ENCODE data around the gene EGR2.
"Not testable (repeated sequence)": the region's sequence is repeated elsewhere in the genome, so short reads cannot be mapped to it uniquely, and the experiment has no call there.

EGR2 gene

DNA sequence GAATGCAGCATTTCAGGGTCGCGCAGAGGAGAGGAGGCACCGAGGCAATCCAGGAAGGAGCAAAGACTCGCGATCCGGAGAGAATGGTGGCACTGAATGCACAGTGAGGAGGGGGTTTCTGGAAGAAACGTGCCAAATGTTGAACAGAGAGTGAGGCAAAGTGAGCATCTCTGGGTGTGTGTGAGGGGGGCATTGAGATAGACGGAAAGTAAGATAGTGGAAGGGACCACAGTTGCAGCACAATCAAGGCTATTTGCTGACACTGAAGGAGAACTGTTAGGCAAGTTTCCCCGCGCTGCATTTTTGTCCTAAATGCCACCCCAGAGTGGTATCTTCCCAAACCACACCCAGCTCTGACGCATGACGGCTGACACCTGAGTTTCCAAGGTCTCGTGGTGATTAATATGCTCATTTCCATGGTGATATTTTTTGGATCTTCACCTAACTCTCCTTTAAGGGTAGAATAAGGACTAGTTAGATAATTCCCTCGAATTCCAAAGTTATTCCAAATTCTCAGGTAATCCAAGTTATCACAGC lies 26.1 kb downstream of the EGR2 start:
- Histone ChIP-seq H3K9me3 (ENCODE audit: insufficient read depth, low read length) (no peaks in the 10 kb centered on the region), H2AFZ (ENCODE audit: low read depth, low read length, severe bottlenecking) (no peak overlapping the region), H3F3A (ENCODE audit: insufficient read depth) (no peaks in the 10 kb centered on the region), H3K27me3 (ENCODE audit: low read length) (no peaks in the 10 kb centered on the region), H3K36me3 (ENCODE audit: low read length) (no peaks in the 10 kb centered on the region), H3K9ac (ENCODE audit: low read length) (no peak overlapping the region), H3K4me3 (ENCODE audit: insufficient read depth, low read length, poor library complexity, severe bottlenecking) (no peak overlapping the region), H3K9me2 (replicated peaks; ENCODE audit: insufficient read depth, low read length) (no peaks in the 10 kb centered on the region), H3K27ac (ENCODE audit: low read depth, low read length) (no peak overlapping the region), H3K79me2 (ENCODE audit: insufficient read depth, low read length) (no peaks in the 10 kb centered on the region), H3K4me2 (ENCODE audit: low read depth, low read length, poor library complexity, severe bottlenecking) (no peak overlapping the region), H4K20me1 (ENCODE audit: low read depth, low read length) (no peaks in the 10 kb centered on the region)
- TF ChIP-seq, protein P1, sequence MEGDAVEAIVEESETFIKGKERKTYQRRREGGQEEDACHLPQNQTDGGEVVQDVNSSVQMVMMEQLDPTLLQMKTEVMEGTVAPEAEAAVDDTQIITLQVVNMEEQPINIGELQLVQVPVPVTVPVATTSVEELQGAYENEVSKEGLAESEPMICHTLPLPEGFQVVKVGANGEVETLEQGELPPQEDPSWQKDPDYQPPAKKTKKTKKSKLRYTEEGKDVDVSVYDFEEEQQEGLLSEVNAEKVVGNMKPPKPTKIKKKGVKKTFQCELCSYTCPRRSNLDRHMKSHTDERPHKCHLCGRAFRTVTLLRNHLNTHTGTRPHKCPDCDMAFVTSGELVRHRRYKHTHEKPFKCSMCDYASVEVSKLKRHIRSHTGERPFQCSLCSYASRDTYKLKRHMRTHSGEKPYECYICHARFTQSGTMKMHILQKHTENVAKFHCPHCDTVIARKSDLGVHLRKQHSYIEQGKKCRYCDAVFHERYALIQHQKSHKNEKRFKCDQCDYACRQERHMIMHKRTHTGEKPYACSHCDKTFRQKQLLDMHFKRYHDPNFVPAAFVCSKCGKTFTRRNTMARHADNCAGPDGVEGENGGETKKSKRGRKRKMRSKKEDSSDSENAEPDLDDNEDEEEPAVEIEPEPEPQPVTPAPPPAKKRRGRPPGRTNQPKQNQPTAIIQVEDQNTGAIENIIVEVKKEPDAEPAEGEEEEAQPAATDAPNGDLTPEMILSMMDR (IDR thresholded peaks at IDR 0.05; ENCODE audit: insufficient read depth, low read length, poor library complexity, severe bottlenecking): no peak
- TF ChIP-seq EZH2phosphoT487 (conservative IDR thresholded peaks at IDR 0.05; ENCODE audit: low read length): no peak

DNA sequence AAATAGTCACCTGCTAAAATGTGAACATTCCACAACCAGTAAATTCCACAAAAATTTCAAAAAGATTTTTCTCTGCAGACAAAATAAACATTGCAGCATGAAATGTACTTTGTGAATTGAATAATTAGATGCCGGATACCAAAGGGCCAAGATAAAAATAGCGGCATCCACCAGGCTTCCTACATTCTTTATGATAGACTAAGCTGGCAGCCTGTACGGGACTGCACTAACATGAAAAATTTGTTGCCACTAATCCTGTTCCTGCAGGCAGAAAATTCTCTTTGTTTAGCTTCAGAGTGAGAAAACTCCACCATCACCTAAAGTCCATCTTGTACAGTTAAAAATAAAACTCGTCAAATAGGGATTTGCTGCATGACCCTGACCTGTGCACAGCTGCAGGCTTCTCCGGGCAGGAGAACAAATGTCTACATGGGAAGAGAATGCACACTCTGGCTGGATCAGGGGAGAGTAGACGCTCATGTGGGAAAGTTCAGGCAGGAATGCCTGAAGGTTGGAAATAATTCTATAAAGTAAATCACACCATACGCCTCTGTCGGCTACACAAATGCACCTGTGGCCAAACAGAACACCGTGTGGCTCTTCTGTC lies 27.2 kb downstream of the EGR2 start:
- H3F3A ChIP-seq (ENCODE audit: insufficient read depth): no peaks in the 10 kb centered on the region
- no peak overlapping the region for H3K4me2 ChIP-seq (ENCODE audit: low read depth, low read length, poor library complexity, severe bottlenecking)
- no peak overlapping the region for H3K4me3 ChIP-seq (ENCODE audit: insufficient read depth, low read length, poor library complexity, severe bottlenecking)
- H3K9me2 ChIP-seq (replicated peaks; ENCODE audit: insufficient read depth, low read length): no peaks in the 10 kb centered on the region
- H2AFZ ChIP-seq (ENCODE audit: low read depth, low read length, severe bottlenecking): no peak overlapping the region
- no peaks in the 10 kb centered on the region for H3K9me3 ChIP-seq (ENCODE audit: insufficient read depth, low read length)
- no peaks in the 10 kb centered on the region for H3K79me2 ChIP-seq (ENCODE audit: insufficient read depth, low read length)
- no peaks in the 10 kb centered on the region for H3K36me3 ChIP-seq (ENCODE audit: low read length)
- no peaks in the 10 kb centered on the region for H3K27me3 ChIP-seq (ENCODE audit: low read length)
- no peak overlapping the region for H3K9ac ChIP-seq (ENCODE audit: low read length)
- TF ChIP-seq, protein P1 (IDR thresholded peaks at IDR 0.05; ENCODE audit: insufficient read depth, low read length, poor library complexity, severe bottlenecking): no peak
- TF ChIP-seq EZH2phosphoT487 (conservative IDR thresholded peaks at IDR 0.05; ENCODE audit: low read length): no peak
- no peak overlapping the region for H3K27ac ChIP-seq (ENCODE audit: low read depth, low read length)
- H4K20me1 ChIP-seq (ENCODE audit: low read depth, low read length): no peaks in the 10 kb centered on the region

DNA sequence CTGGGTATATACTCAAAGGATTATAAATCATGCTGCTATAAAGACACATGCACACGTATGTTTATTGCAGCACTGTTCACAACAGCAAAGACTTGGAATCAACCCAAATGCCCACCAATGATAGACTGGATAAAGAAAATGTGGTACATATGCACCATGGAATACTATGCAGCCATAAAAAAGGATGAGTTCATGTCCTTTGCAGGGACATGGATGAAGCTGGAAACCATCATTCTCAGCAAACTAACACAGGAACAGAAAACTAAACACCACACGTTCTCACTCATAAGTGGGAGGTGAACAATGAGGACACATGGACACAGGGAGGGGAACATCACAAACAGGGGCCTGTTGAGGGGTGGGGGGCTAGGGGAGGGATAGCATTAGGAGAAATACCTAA lies 27.9 kb downstream of the EGR2 start:
- H3K9me3 ChIP-seq (ENCODE audit: insufficient read depth, low read length); H3K4me2 ChIP-seq (ENCODE audit: low read depth, low read length, poor library complexity, severe bottlenecking); H4K20me1 ChIP-seq (ENCODE audit: low read depth, low read length); H3K9ac ChIP-seq (ENCODE audit: low read length); H3F3A ChIP-seq (ENCODE audit: insufficient read depth); H3K4me3 ChIP-seq (ENCODE audit: insufficient read depth, low read length, poor library complexity, severe bottlenecking); H3K36me3 ChIP-seq (ENCODE audit: low read length); H3K79me2 ChIP-seq (ENCODE audit: insufficient read depth, low read length); H2AFZ ChIP-seq (ENCODE audit: low read depth, low read length, severe bottlenecking); H3K27ac ChIP-seq (ENCODE audit: low read depth, low read length); H3K27me3 ChIP-seq (ENCODE audit: low read length); H3K9me2 ChIP-seq (replicated peaks; ENCODE audit: insufficient read depth, low read length): not testable (repeated sequence)

DNA sequence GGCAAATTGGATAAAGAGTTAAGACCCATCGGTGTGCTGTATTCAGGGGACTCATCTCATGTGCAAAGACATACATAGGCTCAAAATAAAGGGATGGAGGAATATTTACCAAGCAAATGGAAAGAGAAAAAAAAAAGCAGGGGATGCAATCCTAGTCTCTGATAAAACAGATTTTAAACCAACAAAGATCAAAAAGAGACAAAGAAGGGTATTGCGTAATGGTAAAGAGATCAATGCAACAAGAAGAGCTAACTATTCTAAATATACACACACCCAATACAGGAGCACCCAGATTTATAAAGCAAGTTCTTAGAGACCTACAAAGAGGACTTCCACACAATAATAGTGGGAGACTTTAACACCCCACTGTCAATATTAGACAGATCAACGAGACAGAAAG lies 31.6 kb downstream of the EGR2 start:
- not testable (repeated sequence) for H3K36me3 ChIP-seq (ENCODE audit: low read length); H3K27ac ChIP-seq (ENCODE audit: low read depth, low read length); H3F3A ChIP-seq (ENCODE audit: insufficient read depth); H3K4me3 ChIP-seq (ENCODE audit: insufficient read depth, low read length, poor library complexity, severe bottlenecking); H3K9ac ChIP-seq (ENCODE audit: low read length); H4K20me1 ChIP-seq (ENCODE audit: low read depth, low read length); H3K27me3 ChIP-seq (ENCODE audit: low read length); H2AFZ ChIP-seq (ENCODE audit: low read depth, low read length, severe bottlenecking); H3K9me3 ChIP-seq (ENCODE audit: insufficient read depth, low read length); H3K4me2 ChIP-seq (ENCODE audit: low read depth, low read length, poor library complexity, severe bottlenecking); H3K9me2 ChIP-seq (replicated peaks; ENCODE audit: insufficient read depth, low read length); H3K79me2 ChIP-seq (ENCODE audit: insufficient read depth, low read length)
